Stomach (tissue), 4 donors: ENCODE results near the gene PLPPR1.

Experiments used
- EP300 ChIP-seq: sonication (generic); formaldehyde crosslinking; IDR thresholded peaks from one replicate; pipeline ENCODE4 v1.6.1; 2017; ENCODE audit warnings: antibody characterized with exemption
- POLR2A ChIP-seq, 4 donors: fragments of 450-650 bp; IDR thresholded peaks; one replicate each; pipeline ENCODE4 v1.6.1; 2016; ENCODE audit warnings: antibody characterized with exemption in 4 of 4, control low read depth in 2 of 4, mild to moderate bottlenecking in 1 of 4, moderate library complexity in 1 of 4
- POLR2AphosphoS5 ChIP-seq, 3 donors: sonication (generic); formaldehyde crosslinking; IDR thresholded peaks; one replicate each; pipeline ENCODE4 v1.6.1; 2016; ENCODE audit warnings: antibody characterized with exemption in 3 of 3
- TF ChIP-seq, protein P1 (sequence below), 7 experiments: fragments of 450-650 bp in 4 of 7; fragments of 200-600 bp in 3 of 7; sonication (generic) in 3 of 7; IDR thresholded peaks; one replicate each; pipeline ENCODE4 v1.5.1; 2016 to 2019; ENCODE audit warnings: antibody characterized with exemption in 7 of 7, control low read depth in 2 of 7, mild to moderate bottlenecking in 1 of 7

DNA sequence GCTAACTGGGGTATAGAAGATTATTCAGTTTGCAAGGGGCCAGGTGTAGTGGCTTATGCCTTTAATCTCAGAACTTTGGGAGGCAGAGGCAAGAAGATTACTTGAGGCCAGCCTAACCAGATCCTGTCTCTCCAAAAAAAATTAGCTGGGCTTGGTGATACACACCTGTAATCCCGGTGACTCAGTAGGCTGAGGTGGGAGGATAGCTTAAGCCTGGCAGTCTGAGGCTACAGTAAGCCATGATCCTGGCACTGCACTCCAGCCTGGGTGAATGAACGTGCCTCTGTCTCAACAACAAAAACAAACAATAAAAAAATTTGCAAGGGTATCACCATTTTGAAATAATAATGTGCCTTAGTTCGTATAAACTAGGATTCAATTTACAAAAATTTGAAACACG is 305.0 kb downstream of the PLPPR1 start:
- TF ChIP-seq, protein P1, sequence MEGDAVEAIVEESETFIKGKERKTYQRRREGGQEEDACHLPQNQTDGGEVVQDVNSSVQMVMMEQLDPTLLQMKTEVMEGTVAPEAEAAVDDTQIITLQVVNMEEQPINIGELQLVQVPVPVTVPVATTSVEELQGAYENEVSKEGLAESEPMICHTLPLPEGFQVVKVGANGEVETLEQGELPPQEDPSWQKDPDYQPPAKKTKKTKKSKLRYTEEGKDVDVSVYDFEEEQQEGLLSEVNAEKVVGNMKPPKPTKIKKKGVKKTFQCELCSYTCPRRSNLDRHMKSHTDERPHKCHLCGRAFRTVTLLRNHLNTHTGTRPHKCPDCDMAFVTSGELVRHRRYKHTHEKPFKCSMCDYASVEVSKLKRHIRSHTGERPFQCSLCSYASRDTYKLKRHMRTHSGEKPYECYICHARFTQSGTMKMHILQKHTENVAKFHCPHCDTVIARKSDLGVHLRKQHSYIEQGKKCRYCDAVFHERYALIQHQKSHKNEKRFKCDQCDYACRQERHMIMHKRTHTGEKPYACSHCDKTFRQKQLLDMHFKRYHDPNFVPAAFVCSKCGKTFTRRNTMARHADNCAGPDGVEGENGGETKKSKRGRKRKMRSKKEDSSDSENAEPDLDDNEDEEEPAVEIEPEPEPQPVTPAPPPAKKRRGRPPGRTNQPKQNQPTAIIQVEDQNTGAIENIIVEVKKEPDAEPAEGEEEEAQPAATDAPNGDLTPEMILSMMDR (IDR thresholded peaks at IDR 0.05), result no peak
- TF ChIP-seq POLR2AphosphoS5 (IDR thresholded peaks at IDR 0.05) (no peak), EP300 (no peak), POLR2A (IDR thresholded peaks at IDR 0.05) (no peak)
